GM12873 (cell line): ENCODE measurements around the gene OAS2.
A peak's percentile ranks its signal among the peaks of the same experiment; 100 is the strongest.

ENCODE experiments used
- TF ChIP-seq, protein P1 (sequence below): IDR thresholded peaks from 2 replicates; pipeline ENCODE4 v1.5.1; 2012; ENCODE audit warnings: low read depth, mild to moderate bottlenecking, moderate library complexity, low read length, control low read depth; ENCODE audit not compliant: insufficient read depth; ENCODE audit errors: missing control alignments

OAS2 gene

DNA sequence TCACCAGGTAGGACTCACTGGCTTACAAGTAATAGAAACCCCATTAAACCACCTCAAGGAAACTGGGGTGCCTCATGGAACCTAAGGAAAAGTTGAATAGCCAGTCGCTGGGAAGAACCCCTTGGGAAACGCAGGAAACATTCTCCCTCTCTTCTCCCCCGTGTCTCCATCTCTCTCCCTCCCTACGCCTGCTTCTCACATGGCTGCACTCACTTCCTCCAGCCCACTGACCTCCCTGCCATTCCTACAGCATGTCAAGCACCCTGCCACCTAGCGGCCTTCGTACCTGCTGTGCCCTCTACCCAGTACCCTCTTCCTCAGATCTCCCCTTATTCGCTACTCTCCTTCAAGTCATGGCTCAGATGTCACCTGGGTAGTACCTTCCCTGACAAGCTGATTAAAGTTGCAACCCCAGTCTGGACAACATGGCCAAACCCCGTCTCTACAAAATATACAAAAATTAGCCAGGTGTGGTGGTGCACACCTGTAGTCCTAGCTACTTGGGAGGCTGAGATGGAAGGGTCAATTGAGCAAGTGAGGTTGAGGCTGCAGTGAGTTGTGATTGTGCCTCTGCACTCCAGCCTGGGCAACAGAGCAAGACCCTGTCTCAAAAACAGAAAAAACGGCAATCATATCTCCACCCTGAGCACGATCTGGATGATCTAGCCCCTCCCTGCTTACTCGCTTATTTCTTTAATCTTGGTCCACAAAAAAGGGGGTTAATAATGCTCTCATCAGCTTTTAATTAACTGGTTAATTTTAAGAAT is 71.8 kb downstream of the OAS2 start:
- TF ChIP-seq, protein P1, sequence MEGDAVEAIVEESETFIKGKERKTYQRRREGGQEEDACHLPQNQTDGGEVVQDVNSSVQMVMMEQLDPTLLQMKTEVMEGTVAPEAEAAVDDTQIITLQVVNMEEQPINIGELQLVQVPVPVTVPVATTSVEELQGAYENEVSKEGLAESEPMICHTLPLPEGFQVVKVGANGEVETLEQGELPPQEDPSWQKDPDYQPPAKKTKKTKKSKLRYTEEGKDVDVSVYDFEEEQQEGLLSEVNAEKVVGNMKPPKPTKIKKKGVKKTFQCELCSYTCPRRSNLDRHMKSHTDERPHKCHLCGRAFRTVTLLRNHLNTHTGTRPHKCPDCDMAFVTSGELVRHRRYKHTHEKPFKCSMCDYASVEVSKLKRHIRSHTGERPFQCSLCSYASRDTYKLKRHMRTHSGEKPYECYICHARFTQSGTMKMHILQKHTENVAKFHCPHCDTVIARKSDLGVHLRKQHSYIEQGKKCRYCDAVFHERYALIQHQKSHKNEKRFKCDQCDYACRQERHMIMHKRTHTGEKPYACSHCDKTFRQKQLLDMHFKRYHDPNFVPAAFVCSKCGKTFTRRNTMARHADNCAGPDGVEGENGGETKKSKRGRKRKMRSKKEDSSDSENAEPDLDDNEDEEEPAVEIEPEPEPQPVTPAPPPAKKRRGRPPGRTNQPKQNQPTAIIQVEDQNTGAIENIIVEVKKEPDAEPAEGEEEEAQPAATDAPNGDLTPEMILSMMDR = peak; percentile 68

DNA sequence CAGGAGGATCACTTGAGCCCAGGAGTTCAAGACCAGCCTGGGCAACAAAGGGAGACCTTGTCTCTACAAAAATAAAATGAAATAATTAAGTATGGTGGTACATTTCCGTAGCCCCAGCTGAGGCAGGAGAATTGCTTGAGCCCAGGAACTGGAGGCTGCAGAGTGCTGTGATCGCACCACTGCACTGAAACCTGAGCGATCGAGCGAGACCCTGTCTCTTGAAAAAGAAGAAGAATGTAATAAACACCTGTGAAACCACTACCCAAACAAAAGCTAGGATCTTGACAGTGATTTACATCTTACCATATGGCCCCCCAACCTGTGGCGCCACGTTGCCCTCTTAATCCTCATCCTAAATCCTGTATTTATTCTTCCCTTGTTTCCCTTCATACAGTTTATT is 72.5 kb downstream of the OAS2 start:
- TF ChIP-seq, protein P1 = no peak

DNA sequence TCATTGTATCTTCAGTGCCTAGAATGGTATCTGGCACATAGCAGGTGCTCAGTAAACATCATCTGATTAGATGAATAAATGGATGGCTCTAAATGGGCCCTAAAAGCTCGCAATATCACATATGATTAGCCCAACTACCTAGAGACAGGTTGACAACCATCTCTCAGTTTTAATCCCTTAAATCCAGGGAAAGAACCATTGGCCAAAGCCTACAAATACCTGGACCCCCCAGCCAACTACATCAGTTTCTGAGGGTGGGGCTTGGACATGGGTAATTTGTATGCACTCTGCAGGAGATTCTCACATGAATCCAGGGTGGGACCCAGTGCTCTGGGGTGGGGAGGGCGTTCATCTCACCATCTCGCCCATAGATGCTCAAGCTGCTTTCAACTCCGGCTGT is 73.4 kb downstream of the OAS2 start:
- TF ChIP-seq, protein P1 = no peak

DNA sequence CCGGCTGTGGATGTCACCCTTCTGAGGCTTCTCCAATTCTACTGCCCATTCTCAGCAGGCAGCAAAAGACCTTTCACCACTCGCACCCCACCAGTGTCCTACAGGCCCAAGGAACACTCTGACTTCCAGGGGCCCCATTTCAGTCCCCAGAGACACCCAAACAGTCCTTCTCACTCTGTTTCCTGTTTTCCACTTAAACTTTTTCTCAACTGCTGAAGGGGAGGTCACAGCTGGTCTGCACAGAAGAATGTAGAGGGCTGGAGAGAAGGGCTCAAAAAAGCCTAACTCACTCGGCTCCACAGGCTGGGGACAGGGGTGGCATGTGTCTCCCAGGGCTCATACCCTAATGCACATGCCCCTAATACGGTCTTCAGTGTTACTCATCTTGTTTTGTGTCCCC is 74.0 kb downstream of the OAS2 start:
- TF ChIP-seq, protein P1 = no peak

- TF ChIP-seq, protein P1 = no peak
These were observed 76.7 kb downstream of the OAS2 start for GRCh38 chr12:113054948-113055486.

DNA sequence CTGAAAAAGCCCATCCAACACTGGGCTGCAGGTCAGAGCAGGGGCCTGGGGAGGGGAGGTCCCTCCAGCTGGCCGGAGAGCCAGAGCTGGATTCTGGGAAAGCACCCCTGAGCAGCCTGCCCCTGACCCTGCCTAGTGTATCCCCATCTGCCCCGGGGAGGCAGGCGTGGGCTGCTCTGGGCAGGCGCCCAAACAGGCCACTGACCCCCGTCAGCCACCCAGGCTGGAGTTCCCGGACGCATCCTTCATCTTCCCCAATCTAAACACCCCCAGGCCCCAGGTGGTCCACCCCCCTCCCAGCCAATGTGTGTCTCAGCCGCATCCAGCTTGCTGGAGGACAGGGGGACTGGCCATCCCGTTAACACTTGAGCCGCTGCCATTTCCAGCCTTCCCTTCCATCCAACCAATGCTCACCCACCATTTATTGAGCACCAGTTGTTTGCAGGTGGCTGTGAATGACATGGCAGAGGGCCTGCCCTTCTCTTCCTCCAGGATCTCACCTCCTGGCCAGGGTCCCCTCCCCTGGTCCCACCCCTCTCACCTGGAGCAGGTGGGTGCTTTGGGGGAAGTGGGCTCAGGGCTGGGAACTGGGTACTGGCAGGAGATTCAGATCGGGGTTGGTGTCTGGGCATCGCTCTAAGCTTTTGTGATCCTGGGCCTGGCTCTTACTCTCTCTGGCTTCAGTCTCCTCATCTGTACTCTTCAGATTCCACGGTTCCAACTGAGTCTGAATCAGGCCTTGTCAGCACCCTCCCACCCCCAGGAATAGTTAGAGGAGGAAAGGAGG is 77.5 kb downstream of the OAS2 start:
- TF ChIP-seq, protein P1 = no peak

GRCh38 chr12:113056381-113056630 is 78.0 kb downstream of the OAS2 start:
- TF ChIP-seq, protein P1 = no peak
